ENCODE measurements around the gene GPR153. TPM values are rescaled to one million over a fixed set of nuclear protein-coding genes. Genes with fewer than 3 reads are reported as not detected.
A peak's percentile ranks its signal among the peaks of the same experiment; 100 is the strongest.

GPR153 gene
- total RNA-seq, 1 experiment from 2014 or later = 98.7 TPM

DNA sequence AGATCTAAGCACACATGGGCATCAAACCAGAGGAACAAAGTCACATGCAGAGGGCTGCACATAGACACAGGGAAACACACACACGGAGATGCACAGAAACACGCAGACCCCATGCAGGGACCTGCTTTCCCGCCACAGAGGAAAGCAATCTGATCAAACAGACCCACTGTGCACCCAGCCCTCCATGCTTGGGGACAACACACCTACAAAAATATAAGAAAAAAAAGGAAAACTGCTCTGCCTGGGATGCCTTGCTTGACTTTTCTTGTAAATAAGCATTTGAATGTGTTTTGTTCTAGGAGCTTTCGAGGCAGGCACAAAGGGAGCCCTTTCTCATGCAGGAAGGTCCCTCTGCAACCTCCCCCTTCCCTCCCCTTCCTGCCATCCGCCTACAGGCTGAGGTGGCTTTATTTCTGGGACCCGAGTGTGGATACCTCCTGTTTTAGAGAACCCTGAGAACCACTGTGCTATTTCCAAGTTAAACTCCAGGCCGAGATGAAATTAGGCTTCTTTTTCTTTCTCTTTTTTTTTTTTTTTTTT is 21.6 kb downstream of the GPR153 start:
- Histone ChIP-seq H3F3A (ENCODE audit: low read length, unreplicated experiment) (no peaks in the 10 kb centered on the region), H3K9me3 (ENCODE audit: low read length) (no peaks in the 10 kb centered on the region), H3K4me1 (ENCODE audit: insufficient read depth, low read length) (peaks cover 3% of the 10 kb centered on the region), H3K27ac (ENCODE audit: low read length) (no peak overlapping the region), H3K27me3 (ENCODE audit: low read length) (peaks cover 23% of the 10 kb centered on the region), H3K4me2 (ENCODE audit: low read length) (no peak overlapping the region), H2AFZ (ENCODE audit: low read length) (no peak overlapping the region), H3K9ac (ENCODE audit: low read length) (no peak overlapping the region), H3K79me2 (ENCODE audit: low read length) (peaks cover 13% of the 10 kb centered on the region), H3K9me2 (replicated peaks; ENCODE audit: low read length) (no peaks in the 10 kb centered on the region), H4K20me1 (ENCODE audit: low read length) (peaks cover 8% of the 10 kb centered on the region), H3K36me3 (ENCODE audit: low read depth, low read length) (no peaks in the 10 kb centered on the region), H3K4me3 (ENCODE audit: low read length) (no peak overlapping the region)
- intact Hi-C loops (cut with micrococcal nuclease) = no loop called here
- TF ChIP-seq EZH2 (IDR thresholded peaks at IDR 0.05; ENCODE audit: low read length, unreplicated experiment) (no peak), EZH2phosphoT487 (IDR thresholded peaks at IDR 0.05; ENCODE audit: borderline replicate concordance, low read length) (no peak)
- TF ChIP-seq, protein P1, sequence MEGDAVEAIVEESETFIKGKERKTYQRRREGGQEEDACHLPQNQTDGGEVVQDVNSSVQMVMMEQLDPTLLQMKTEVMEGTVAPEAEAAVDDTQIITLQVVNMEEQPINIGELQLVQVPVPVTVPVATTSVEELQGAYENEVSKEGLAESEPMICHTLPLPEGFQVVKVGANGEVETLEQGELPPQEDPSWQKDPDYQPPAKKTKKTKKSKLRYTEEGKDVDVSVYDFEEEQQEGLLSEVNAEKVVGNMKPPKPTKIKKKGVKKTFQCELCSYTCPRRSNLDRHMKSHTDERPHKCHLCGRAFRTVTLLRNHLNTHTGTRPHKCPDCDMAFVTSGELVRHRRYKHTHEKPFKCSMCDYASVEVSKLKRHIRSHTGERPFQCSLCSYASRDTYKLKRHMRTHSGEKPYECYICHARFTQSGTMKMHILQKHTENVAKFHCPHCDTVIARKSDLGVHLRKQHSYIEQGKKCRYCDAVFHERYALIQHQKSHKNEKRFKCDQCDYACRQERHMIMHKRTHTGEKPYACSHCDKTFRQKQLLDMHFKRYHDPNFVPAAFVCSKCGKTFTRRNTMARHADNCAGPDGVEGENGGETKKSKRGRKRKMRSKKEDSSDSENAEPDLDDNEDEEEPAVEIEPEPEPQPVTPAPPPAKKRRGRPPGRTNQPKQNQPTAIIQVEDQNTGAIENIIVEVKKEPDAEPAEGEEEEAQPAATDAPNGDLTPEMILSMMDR (conservative IDR thresholded peaks at IDR 0.05; ENCODE audit: low read depth, low read length) = no peak
- ChIA-PET POLR2A (ENCODE audit: unreplicated experiment) (interaction anchor here (0.6 kb wide), 1 partner anchor 180 kb away, joined by 3 read pairs; no protein-coding TSS in a partner anchor), CTCF (interaction anchor here (0.6 to 1.8 kb wide), 2 partner anchors 34 to 62 kb away, joined by 4 to 6 read pairs; no protein-coding TSS in a partner anchor)
- DNase-seq = no peak
- ATAC-seq = no peak
- no TSS peak for BruUV-seq (replicated peaks)

DNA sequence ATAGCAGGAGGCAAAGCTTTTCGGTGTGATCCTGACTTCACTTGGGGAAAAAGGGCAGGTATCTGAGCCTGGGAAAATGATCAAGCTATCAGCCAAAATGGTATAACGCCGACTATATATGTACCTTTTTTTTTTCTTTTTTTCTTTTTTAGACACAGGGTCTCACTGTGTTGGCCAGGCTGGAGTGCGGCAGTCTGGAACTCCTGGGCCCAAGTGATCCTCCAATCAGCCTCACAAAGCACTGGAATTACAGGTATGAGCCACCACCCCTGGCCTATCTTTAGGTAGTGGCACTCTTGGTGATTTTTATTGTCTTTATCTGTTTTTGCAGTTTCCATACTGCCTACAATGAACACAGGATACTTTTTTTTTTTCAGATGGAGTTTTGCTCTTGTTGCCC is 23.8 kb downstream of the GPR153 start:
- Histone ChIP-seq H3K4me2 (ENCODE audit: low read length) (no peak overlapping the region), H3K27me3 (ENCODE audit: low read length) (peaks cover 10% of the 10 kb centered on the region), H4K20me1 (ENCODE audit: low read length) (peaks cover 12% of the 10 kb centered on the region), H3K9me2 (replicated peaks; ENCODE audit: low read length) (no peaks in the 10 kb centered on the region), H3K4me1 (ENCODE audit: insufficient read depth, low read length) (peaks cover 15% of the 10 kb centered on the region), H3K79me2 (ENCODE audit: low read length) (peaks cover 32% of the 10 kb centered on the region), H3K9me3 (ENCODE audit: low read length) (no peaks in the 10 kb centered on the region), H2AFZ (ENCODE audit: low read length) (no peak overlapping the region), H3K36me3 (ENCODE audit: low read depth, low read length) (peaks cover 12% of the 10 kb centered on the region), H3K9ac (ENCODE audit: low read length) (no peak overlapping the region), H3F3A (ENCODE audit: low read length, unreplicated experiment) (no peaks in the 10 kb centered on the region), H3K27ac (ENCODE audit: low read length) (no peak overlapping the region), H3K4me3 (ENCODE audit: low read length) (no peak overlapping the region)
- ATAC-seq = no peak
- no peak for DNase-seq
- TF ChIP-seq EZH2phosphoT487 (IDR thresholded peaks at IDR 0.05; ENCODE audit: borderline replicate concordance, low read length) = no peak
- no peak for TF ChIP-seq EZH2 (IDR thresholded peaks at IDR 0.05; ENCODE audit: low read length, unreplicated experiment)
- TF ChIP-seq, protein P1 (conservative IDR thresholded peaks at IDR 0.05; ENCODE audit: low read depth, low read length) = no peak
- POLR2A ChIA-PET (ENCODE audit: unreplicated experiment) = no interaction called here
- CTCF ChIA-PET = interaction anchor here (0.6 kb wide), 1 partner anchor 156 kb away, joined by 9 read pairs; the partner anchor contains the start of gene ACOT7
- intact Hi-C loops (cut with micrococcal nuclease) = no loop called here
- BruUV-seq (replicated peaks) = no TSS peak

DNA sequence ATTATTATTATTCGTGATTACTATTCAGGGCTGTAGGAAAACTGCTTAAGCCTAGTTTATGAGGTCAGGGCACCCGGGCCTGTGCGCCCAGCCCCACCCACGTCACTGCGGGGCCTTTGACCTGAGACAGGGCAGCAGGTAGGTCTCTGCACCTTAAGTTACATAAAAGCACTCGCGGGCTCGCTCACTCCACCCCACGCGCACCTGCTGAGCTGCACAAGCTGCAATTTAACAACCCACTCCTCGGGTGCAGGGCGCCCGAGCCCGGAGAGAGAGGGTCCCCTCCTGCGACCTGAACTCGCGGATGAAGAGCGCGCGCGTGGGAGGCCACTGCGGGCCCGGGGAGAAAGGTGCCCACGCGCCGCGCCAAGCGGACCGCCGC is 25.6 kb downstream of the GPR153 start:
- no peaks in the 10 kb centered on the region for H3K27me3 ChIP-seq (ENCODE audit: low read length)

More for the DNA sequence above, 25.6 kb downstream of the GPR153 start:
- ChIA-PET CTCF (interaction anchor here (1.0 to 2.0 kb wide), 3 partner anchors 10 to 30 kb away, joined by 3 to 18 read pairs (median 8); no protein-coding TSS in a partner anchor), POLR2A (ENCODE audit: unreplicated experiment) (interaction anchor here (0.6 to 1.0 kb wide), 2 partner anchors 30 to 130 kb away, joined by 4 to 7 read pairs; no protein-coding TSS in a partner anchor)
- Histone ChIP-seq H3K9me2 (replicated peaks; ENCODE audit: low read length) (no peaks in the 10 kb centered on the region), H3K4me1 (ENCODE audit: insufficient read depth, low read length) (peaks cover 15% of the 10 kb centered on the region), H3K4me2 (ENCODE audit: low read length) (peak overlapping the region; percentile 93), H3K9me3 (ENCODE audit: low read length) (no peaks in the 10 kb centered on the region), H3K79me2 (ENCODE audit: low read length) (peaks cover 46% of the 10 kb centered on the region), H4K20me1 (ENCODE audit: low read length) (peaks cover 12% of the 10 kb centered on the region), H3F3A (ENCODE audit: low read length, unreplicated experiment) (no peaks in the 10 kb centered on the region), H3K27ac (ENCODE audit: low read length) (peak overlapping the region; percentile 4), H3K4me3 (ENCODE audit: low read length) (peak overlapping the region; percentile 82), H3K36me3 (ENCODE audit: low read depth, low read length) (peaks cover 25% of the 10 kb centered on the region), H3K9ac (ENCODE audit: low read length) (peak overlapping the region; percentile 89), H2AFZ (ENCODE audit: low read length) (no peak overlapping the region)
- DNase-seq (no peak), ATAC-seq (peak; percentile 10)
- TF ChIP-seq EZH2phosphoT487 (IDR thresholded peaks at IDR 0.05; ENCODE audit: borderline replicate concordance, low read length) (no peak), EZH2 (IDR thresholded peaks at IDR 0.05; ENCODE audit: low read length, unreplicated experiment) (no peak)
- TF ChIP-seq, protein P1 (conservative IDR thresholded peaks at IDR 0.05; ENCODE audit: low read depth, low read length) = no peak
- BruUV-seq (replicated peaks) = no TSS peak
- intact Hi-C loops (cut with micrococcal nuclease) = no loop called here
